ENCODE measurements around the gene NBL1. TPM values are rescaled to one million over a fixed set of nuclear protein-coding genes. Genes with fewer than 3 reads are reported as not detected.

NBL1 gene
- total RNA-seq, 6 experiments from 2014 or later: 89.6 to 182 (median 104) TPM

GRCh38 chr1:19599810-19600209, 44.3 kb upstream of the NBL1 start:
- Mint-ChIP-seq H3K27ac (no peak overlapping the region), H3K36me3 (ENCODE audit: low read depth) (peaks cover 37% of the 10 kb centered on the region), H3K27me3 (ENCODE audit: insufficient read depth) (peaks cover 5% of the 10 kb centered on the region), H3K4me1 (ENCODE audit: low read depth) (peaks cover 58% of the 10 kb centered on the region), H3K4me3 (no peak overlapping the region), H3K9me3 (peaks cover 14% of the 10 kb centered on the region)
- DNase-seq: no peak
- TF ChIP-seq CTCF (IDR thresholded peaks at IDR 0.05): no peak

- DNase-seq: no peak
- no peak for TF ChIP-seq CTCF (IDR thresholded peaks at IDR 0.05)
- Mint-ChIP-seq H3K4me1 (ENCODE audit: low read depth) (peaks cover 74% of the 10 kb centered on the region), H3K9me3 (peaks cover 8% of the 10 kb centered on the region), H3K36me3 (ENCODE audit: low read depth) (peaks cover 30% of the 10 kb centered on the region), H3K4me3 (no peak overlapping the region), H3K27me3 (ENCODE audit: insufficient read depth) (no peaks in the 10 kb centered on the region; the same call in 1 of the 2 replicates), H3K27ac (peak overlapping the region; percentile 22; the same call in 1 of the 2 replicates)
Measured at GRCh38 chr1:19602486-19602885, 41.6 kb upstream of the NBL1 start.

GRCh38 chr1:19605967-19606366, 38.1 kb upstream of the NBL1 start:
- no peak overlapping the region for H3K4me3 Mint-ChIP-seq
- H3K27ac Mint-ChIP-seq: no peak overlapping the region
- no peaks in the 10 kb centered on the region; the same call in 1 of the 2 replicates for H3K27me3 Mint-ChIP-seq (ENCODE audit: insufficient read depth)
- no peak for DNase-seq
- H3K4me1 Mint-ChIP-seq (ENCODE audit: low read depth): peaks cover 71% of the 10 kb centered on the region
- no peaks in the 10 kb centered on the region for H3K9me3 Mint-ChIP-seq
- TF ChIP-seq CTCF (IDR thresholded peaks at IDR 0.05): no peak
- peaks cover 7% of the 10 kb centered on the region; the same call in 1 of the 2 replicates for H3K36me3 Mint-ChIP-seq (ENCODE audit: low read depth)

GRCh38 chr1:19606817-19607642, 37.1 kb upstream of the NBL1 start:
- Mint-ChIP-seq H3K27me3 (ENCODE audit: insufficient read depth) (no peaks in the 10 kb centered on the region; the same call in 1 of the 2 replicates), H3K9me3 (no peaks in the 10 kb centered on the region), H3K4me3 (no peak overlapping the region), H3K4me1 (ENCODE audit: low read depth) (peaks cover 65% of the 10 kb centered on the region), H3K36me3 (ENCODE audit: low read depth) (peaks cover 1% of the 10 kb centered on the region; the same call in 1 of the 2 replicates), H3K27ac (no peak overlapping the region)
- TF ChIP-seq CTCF (IDR thresholded peaks at IDR 0.05): no peak
- DNase-seq: no peak

- Mint-ChIP-seq H3K9me3 (no peaks in the 10 kb centered on the region), H3K27ac (peak overlapping the region; percentile 8; the same call in 1 of the 2 replicates), H3K4me1 (ENCODE audit: low read depth) (peaks cover 63% of the 10 kb centered on the region), H3K36me3 (ENCODE audit: low read depth) (no peaks in the 10 kb centered on the region; the same call in 1 of the 2 replicates), H3K4me3 (no peak overlapping the region), H3K27me3 (ENCODE audit: insufficient read depth) (no peaks in the 10 kb centered on the region; the same call in 1 of the 2 replicates)
- DNase-seq: no peak
- TF ChIP-seq CTCF (IDR thresholded peaks at IDR 0.05): no peak
Measured at GRCh38 chr1:19608232-19608631, 35.9 kb upstream of the NBL1 start.
